HG03196 (cell line): ENCODE data around the gene ZNF398.
A peak's percentile ranks its signal among the peaks of the same experiment; 100 is the strongest.
"Not testable (repeated sequence)": the region's sequence is repeated elsewhere in the genome, so short reads cannot be mapped to it uniquely, and the experiment has no call there.

Experiments used
- ATAC-seq: cut with Tn5 transposase; IDR thresholded peaks from one replicate; pipeline ENCODE4 v1.9.1; 2021; ENCODE audit not compliant: unreplicated experiment

ZNF398 gene, protein sequence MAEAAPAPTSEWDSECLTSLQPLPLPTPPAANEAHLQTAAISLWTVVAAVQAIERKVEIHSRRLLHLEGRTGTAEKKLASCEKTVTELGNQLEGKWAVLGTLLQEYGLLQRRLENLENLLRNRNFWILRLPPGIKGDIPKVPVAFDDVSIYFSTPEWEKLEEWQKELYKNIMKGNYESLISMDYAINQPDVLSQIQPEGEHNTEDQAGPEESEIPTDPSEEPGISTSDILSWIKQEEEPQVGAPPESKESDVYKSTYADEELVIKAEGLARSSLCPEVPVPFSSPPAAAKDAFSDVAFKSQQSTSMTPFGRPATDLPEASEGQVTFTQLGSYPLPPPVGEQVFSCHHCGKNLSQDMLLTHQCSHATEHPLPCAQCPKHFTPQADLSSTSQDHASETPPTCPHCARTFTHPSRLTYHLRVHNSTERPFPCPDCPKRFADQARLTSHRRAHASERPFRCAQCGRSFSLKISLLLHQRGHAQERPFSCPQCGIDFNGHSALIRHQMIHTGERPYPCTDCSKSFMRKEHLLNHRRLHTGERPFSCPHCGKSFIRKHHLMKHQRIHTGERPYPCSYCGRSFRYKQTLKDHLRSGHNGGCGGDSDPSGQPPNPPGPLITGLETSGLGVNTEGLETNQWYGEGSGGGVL

DNA sequence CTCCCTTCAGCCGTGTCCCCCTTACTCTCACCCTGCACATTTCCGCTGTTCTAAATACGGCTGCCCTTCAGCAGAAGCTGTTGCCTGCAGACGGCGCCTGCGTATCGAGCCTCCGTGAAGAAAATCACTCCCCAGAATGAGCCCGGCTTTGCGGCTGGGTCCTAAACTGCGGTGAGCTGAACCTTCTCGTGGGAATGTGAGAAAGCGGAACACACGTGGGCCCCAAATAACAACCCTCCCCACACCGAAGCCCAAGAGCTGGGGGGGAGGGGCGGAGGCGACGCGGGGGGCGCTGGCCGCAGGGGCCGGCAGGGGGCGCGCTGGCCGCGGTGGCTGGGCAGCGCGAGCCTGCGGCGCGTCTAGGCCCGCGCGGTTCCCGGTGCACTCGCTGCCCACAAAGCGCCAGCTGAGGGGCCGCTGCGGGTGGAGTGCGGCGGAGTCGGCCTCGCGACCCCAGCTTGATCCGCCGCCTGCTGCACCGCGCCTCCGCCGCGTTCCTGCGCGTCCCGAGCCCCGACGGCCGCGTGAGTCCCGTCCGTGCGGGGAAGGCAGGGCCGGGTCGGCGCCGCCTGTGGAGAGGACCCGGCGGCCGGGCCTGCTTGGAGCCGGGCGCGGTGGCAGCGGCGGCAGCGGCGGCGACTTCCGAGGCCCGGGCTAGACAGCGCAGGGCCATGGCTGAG lies at the start of gene ZNF398:
Gene ZNF398 (plus strand): TSS at position 382 of the 680 bp plus-strand sequence. CDS start 290 bp downstream, at position 672.
- ATAC-seq: peak; percentile 73

DNA sequence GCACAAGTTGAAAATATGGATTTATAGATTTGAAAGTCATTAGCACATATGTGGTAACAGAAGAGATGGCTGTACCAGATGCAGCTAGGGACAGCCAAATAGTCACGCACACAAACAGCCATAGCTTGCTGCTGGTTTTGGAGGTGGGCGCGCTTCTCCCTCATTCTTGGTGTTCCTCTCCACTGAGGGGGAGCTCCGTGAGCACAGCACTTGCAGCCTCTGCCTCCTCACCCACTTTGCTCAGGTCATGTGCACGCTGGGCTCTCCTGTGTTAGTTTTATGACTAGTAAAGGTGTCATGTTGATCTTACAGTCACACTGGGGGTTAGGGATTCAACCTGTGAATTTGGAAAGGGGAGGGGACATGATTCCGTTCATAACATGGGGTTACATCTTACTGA lies 48.2 kb upstream of the ZNF398 start:
- ATAC-seq: no peak

DNA sequence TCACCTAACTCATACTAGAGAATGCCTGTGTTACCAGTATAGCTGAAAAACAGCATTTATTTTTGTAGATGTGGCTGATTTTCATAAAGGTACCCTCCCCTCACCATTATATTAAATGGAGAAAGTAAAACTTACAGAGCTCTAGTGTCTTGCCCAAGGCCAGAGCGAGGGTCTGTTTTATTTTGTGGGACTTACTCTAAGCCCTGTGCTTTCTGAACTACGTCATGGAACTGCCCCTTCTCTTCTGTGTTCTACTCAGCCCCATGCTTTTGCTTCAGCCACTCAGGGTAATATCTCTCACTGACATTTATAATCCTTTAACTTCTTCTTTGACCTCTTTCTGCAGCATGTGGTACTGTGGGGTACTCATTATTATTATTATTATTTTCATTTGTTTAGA lies 46.4 kb upstream of the ZNF398 start:
- no peak for ATAC-seq

DNA sequence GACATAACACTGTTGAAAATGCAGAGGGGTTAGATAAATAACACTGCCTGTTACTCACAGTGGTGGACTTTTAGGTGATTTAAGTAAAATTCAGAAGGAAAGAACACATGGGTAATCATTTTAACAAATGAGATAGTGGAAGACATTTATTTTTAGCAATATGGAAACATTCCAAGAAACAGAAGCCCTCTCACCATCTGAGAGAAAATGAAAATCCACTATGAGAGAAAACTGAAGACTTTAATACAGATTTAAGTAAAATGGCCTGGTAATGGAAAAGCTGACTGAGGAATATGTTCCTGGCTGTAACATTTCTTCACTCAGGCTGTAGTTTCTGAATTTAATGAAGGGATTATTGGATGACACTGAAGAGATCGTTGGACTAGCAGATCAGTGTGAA lies 44.6 kb upstream of the ZNF398 start:
- ATAC-seq: no peak

DNA sequence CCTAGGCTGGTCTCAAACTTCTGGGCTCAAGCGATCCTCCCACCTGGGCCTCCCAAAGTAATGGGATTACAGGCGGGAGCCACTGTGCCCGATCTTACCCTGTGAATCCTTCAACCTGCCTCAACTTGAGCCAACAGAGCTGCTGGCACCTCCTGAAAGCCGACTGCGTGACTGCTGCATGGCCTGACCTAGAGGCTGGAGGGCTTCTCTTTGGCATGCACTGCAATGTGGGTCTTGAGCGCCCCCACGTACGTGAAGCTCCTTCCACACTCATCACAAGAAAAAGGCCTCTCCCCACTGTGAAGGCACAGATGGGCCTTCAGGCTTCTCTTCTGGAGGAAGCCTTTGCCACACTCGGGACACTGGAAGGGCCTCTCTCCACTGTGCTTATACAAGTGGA lies 43.8 kb upstream of the ZNF398 start:
- no peak for ATAC-seq

DNA sequence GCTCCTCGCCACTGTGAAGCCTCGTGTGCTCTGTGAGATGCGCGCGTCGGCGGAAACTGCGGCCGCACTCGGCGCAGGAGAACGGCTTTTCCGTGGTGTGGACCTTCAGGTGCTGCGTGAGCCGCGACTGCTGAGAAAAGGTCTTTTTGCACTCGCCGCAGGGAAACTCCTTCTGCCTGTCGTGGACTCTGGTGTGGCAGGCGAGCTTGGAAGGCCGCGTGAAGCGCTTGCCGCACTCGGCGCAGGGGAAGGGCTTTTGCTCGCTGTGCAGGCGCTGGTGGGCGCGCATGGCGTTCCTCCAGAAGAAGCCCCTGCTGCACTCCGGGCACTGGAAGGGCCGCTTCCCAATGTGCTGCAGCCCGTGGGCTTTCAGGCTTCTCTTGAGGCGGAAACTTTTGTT lies 43.0 kb upstream of the ZNF398 start:
- no peak for ATAC-seq

DNA sequence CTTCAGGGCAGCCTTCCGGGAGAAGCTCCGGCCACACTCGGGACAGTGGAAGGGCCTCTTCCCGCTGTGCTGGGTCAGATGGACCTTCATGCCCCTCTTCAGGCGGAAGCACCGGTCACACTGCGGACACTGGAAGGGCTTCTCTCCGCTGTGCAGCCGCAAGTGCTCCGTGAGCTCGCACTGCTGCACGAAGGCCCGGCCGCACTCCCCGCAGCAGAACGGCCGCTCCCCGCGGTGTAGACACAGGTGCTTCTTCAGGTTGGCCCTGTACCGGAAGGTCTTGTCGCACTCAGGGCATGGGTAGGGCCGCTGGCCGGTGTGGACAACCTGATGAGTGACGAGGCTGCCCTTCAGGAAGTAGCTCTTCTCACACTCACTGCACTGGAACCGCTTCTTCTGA lies 42.5 kb upstream of the ZNF398 start:
- ATAC-seq: no peak

DNA sequence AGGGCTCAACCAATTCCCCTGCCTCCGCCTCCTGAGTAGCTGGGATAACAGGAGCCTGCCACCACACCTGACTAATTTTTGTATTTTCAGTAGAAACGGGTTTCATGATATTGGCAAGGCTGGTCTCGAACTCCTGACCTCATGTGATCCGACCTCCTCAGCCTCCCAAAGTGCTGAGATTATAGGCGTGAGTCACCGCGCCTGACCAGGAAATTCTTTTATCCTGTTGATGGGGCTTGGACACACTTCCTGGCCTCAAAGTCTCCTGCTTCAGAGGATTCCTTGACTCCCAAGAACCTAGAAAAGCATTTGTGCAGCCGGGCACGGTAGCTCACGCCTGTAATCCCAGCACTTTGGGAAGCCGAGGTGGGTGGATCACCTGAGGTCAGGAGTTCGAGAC lies 37.3 kb upstream of the ZNF398 start:
- ATAC-seq: no peak

DNA sequence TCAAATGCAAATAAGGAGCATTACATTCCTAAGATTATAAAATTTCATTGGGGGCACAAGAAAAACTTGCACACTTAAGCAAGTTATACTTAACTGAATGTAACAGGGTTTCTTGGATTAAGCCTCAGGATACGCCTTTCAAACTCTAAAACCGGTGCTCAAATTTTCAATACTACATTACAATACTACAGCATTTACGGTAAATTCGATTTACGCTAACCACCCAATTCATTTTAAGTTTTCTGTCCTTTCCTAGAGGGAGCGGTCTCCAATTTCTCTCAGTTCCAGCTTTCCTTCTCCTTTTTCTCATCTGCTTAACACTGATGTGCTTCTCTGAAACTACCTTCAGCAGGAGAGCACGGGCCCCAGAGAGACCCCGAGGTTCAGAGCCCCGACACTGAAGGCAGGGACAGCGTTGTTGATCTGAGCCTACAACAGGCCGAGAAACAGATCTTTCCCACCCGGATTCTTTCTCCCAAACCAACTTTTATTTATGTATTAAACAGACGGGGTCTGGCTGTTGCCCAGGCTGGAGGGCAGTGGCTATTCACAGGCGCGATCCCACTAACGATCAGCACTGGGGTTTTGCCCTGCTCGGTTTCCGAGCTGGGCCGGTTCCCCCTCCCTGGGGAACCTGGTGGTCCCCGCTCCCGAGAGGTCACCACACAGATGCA lies 21.9 kb upstream of the ZNF398 start:
- ATAC-seq: peak; percentile 3

DNA sequence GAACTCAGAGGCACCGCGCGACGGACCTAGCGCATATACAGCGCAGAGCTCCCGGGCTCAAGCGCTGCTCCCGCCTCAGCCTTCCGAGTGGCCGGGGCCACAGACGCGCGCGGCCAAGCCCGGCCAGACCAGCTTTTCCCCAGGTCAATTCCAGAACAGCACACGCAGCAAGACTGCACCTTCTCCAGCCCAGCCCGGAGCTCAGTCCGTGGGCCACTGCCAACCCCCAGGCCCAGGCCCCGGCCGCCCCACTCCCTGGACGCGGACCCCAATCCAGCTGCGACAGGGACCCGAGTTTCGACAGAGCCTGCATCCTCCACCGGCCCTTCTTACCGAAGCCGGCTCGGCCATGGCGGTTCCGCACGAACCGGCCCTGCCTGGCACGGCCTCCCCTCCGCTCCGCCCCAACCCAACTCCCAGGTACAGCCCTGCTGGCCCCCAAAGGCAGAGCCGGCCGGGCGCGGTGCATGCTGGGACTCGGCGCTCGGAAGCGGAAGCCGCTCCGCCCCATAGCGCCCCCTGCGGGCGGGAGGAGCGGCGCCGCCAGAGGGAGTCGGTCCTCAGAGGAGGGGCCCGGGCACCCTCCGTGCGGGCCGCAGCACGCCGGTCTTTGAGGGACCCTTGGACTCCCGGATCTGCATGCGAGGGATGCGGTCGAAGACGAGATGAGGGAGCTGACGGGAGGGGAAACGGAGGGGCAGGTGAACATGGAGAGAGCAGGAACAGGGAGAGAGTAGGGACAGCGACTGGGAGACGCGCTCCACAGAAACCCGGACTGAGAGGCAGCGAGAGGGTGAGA lies 21.2 kb upstream of the ZNF398 start, which contains the start of gene ZNF425:
Gene ZNF425 (minus strand): TSS at position 462 of the 799 bp plus-strand sequence. CDS start 111 bp downstream, at position 351.
- ATAC-seq: peak; percentile 86

DNA sequence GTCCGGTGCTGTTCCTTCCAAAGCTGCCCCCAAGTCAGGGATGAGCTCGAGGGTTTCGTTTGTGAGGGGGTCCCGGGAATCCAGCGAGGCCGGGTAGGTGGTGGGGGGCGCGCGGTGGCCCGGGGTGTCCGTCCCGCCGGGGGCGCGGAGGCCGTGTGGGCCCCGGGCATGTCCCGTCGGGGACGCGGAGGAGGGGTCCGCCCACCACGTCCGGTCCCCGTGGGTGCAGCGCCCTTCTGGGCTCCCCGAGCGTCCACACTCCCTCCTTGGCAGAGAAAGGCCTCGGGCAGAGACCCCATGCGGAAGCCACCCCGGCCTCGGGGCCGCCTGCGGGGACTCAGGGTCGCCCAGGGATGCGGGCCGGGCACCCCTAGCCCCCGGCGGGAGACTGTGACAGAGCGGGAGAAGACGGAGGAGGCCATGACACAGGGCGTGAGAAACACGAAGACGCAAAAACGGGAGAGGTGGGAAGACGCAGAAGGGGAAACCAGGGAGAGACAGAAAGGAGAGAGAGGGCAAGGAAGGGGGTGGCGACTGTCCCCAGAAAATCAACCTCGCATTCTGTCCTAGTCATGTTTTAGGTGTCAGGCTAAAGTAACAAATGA lies 20.5 kb upstream of the ZNF398 start:
- ATAC-seq: peak; percentile 44

DNA sequence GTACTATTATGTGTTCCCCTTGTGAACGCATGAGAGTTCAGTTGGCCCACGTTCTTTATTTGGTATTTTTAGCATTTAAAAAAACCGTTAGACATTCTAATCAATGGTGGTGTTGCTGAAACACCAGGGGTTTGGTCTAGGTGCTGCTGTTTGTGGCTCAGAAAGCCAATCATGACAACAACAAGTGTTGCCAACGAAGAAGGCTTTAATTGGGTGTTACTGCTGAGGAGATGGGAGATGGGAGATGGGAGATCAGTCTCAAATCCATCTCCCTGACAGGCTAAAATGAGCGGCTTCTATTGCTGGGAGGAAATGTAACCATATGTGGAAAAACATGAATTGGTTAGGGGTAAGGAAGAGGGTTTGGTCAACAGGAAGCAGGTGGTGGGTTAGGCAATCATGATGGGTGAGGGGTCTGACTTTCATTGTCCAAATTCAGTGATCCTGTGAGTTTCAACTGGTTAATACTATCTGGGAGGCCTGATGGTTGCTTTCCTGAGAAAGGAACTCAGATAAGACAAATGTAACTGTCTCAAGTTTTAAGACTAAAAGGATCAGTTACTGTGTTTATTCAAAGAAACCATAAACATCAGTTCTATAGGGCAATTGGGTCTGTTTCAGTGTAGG lies 16.6 kb upstream of the ZNF398 start:
- ATAC-seq: no peak

DNA sequence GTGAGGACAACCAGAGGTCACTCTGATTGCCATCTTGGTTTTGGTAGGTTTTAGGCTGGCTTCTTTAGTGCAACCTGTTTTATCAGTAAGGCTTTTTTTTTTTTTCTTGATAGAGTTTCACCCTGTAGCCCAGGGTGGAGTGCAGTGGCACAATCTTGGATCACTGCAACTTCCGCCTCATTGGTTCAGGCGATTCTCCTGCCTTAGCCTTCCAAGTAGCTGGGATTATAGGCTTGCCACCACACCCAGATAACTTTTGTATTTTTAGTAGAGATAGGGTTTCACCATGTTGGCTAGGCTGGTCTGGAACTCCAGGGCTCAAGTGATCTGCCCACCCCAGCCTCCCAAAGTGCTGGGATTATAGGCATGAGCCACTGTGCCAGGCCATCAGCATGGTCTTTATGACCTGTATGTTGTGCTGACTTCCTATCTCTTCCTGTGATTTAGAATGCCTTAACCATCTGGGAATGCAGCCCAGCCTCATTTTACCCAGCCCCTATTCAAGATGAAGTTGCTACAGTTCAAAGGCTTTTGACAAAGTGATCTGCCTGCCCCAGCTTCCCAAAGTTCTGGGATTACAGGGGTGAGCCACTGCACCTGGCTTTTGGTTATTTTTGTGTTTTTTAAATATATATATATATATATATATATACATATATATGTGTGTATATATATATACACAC lies 14.1 kb upstream of the ZNF398 start:
- no peak for ATAC-seq

DNA sequence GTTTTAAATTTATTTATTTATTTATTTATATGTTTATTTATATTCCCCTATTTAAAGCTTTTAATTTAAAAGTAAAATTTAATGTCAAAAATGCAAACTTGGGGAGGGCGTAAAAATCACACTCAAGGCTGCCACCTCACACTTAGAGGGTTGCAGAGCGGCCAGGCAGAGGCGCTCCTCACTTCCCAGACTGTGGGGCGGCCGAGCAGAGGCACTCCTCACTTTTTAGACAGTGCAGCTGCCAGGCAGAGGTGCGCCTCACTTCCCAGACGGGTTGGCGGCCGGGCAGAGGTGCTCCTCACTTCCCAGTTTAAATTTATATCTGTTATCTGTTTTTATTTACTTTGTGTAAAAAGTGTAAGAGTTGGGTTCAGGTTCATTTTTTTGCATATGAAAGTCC lies 11.1 kb upstream of the ZNF398 start:
- ATAC-seq: no peak

DNA sequence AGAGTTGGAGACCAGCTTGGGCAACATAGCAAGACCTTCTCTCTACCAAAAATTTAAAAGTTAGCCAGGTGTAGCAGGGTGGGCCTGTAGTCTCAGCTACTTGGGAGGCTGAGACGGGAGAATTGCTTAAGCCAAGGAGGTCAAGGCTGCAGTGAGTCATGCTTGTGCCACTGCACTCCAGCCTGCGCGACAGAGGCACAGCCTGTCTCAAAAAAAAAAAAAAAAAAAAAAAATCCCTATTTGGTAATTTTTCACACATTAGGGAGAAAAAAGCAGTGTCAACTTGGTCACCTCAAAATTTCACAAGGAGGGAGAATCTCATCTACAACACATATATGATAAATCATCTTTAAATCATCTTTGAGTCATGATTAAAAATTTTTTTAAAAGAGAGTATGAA lies 6.4 kb upstream of the ZNF398 start:
- ATAC-seq: no peak

DNA sequence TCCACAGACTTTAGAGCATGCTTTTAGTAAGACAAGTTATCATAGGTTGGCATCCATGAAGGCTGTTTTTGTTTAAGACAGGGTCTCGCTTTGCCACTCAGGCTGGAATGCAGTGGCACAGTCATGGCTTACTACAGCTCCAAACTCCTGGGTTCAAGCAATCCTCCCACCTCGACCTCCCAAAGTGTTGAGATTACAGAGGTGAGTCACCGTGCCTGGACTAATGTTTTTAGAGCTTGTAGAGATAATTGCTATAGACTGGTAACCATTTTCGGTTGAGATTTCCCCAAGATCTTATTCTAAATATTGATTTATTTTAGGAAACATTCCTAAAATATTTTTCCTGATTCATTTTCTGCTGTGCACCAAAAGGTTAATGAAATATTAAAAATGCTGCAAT lies 5.4 kb upstream of the ZNF398 start:
- ATAC-seq: no peak

DNA sequence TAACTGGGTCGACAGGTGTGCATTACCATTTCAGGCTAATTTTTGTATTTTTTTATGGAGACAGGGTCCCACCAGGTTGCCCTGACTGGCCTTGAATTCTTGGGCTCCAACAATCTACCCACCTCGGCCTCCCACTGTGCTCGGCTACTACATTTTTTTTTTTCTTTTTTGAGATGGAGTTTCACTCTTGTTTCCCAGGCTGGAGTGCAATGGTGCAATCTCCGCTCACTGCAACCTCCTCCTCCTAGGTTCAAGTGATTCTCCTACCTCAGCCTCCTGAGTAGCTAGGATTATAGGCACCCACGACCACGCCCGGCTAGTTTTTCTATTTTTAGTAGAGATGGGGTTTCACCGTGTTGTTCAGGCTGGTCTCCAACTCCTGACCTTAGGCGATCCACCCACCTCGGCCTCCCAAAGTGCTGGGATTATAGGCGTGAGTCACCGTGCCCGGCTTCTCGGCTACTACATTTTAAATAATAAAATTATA lies 2.8 kb upstream of the ZNF398 start:
- not testable (repeated sequence) for ATAC-seq

DNA sequence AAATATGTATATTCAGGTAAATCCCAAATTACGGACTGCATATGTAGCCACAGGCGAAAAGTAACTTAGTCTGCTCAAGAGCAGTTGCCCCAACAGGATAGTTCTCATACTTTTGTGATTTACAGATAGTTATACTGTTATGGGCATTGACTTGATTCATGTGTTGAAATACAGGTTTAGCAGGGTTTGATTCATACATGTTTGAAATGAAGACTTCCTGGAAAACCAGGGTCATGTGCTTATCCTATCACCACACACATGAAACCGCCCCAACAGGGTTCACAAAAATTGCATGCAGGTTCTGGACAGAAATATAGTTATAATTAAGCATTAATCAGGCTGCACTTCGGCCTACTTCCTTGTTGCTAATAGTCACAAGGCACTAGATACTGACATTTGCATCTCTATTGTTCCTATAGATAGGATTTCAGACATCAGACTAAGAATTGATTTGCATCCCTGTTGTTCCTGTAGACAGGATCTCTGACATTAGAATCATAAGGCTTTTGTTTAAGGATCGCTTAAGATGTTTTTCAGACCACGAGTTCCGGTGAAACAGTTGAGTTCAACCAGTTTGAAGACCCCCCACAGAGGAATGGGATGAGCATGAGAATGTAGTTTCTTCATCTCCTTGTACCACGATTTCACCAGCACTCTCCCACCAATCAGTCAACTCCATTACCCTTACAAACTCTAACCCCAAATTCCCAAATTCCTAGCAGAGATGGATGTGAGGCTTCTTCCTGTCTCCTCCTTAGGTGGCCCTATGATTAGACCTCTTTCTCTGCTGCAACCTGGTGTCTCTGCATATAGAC lies 2.0 kb upstream of the ZNF398 start:
- no peak for ATAC-seq
